Astrocyte (in vitro differentiated cells and primary cell): ENCODE data around the gene NLGN2. TPM values are rescaled to one million over a fixed set of nuclear protein-coding genes. Genes with fewer than 3 reads are reported as not detected.

ENCODE experiments used
- DNase-seq: peaks from one replicate; pipeline ENCODE4 v3.0.0-alpha.2; 2010; ENCODE audit warnings: low read depth
- FAIRE-seq: peaks from 2 replicates; lab custom pipeline; 2011; peaks lifted over from hg19 to GRCh38; lab: Jason Lieb, UNC
- H2AFZ ChIP-seq: 2 replicates; pipeline ENCODE4 v1.6.0; 2012; ENCODE audit warnings: low read depth, low read length, inconsistent platforms
- H3K27ac ChIP-seq: 2 replicates; pipeline ENCODE4 v1.5.1; 2011; ENCODE audit warnings: low read depth, low read length, inconsistent platforms
- H3K27me3 ChIP-seq: 2 replicates; pipeline ENCODE4 v1.6.0; 2011; ENCODE audit warnings: low read length, inconsistent platforms; ENCODE audit not compliant: insufficient read depth
- H3K36me3 ChIP-seq: 2 replicates; pipeline ENCODE4 v1.5.1; 2011; ENCODE audit warnings: low read length, inconsistent platforms; ENCODE audit not compliant: insufficient read depth
- H3K4me1 ChIP-seq: 2 replicates; pipeline ENCODE4 v1.5.1; 2011; ENCODE audit warnings: low read length, inconsistent platforms; ENCODE audit not compliant: insufficient read depth
- H3K4me2 ChIP-seq: 2 replicates; pipeline ENCODE4 v1.6.0; 2012; ENCODE audit warnings: low read length, inconsistent platforms
- H3K4me3 ChIP-seq: 2 replicates; pipeline ENCODE4 v1.5.1; 2011; ENCODE audit warnings: low read depth, mild to moderate bottlenecking, low read length, inconsistent platforms; ENCODE audit not compliant: insufficient read depth
- H3K79me2 ChIP-seq: 2 replicates; pipeline ENCODE4 v1.6.0; 2012; ENCODE audit warnings: mild to moderate bottlenecking, low read length, inconsistent platforms; ENCODE audit not compliant: insufficient read depth
- H3K9ac ChIP-seq: 2 replicates; pipeline ENCODE4 v1.6.0; 2012; ENCODE audit warnings: mild to moderate bottlenecking, low read length, inconsistent platforms
- H3K9me3 ChIP-seq: 2 replicates; pipeline ENCODE4 v1.5.1; 2012; ENCODE audit warnings: low read depth, mild to moderate bottlenecking, low read length, inconsistent platforms; ENCODE audit not compliant: insufficient read depth
- H4K20me1 ChIP-seq: 2 replicates; pipeline ENCODE4 v1.6.0; 2012; ENCODE audit warnings: low read length, inconsistent platforms; ENCODE audit not compliant: insufficient read depth
- H3K27ac Mint-ChIP-seq: one replicate; pipeline ENCODE4 v1.8.0; 2021; ENCODE audit warnings: mild to moderate bottlenecking, mixed read lengths; ENCODE audit not compliant: unreplicated experiment
- H3K27me3 Mint-ChIP-seq: one replicate; pipeline ENCODE4 v1.8.0; 2021; ENCODE audit warnings: low read depth, mixed read lengths; ENCODE audit not compliant: unreplicated experiment
- H3K36me3 Mint-ChIP-seq: one replicate; pipeline ENCODE4 v1.8.0; 2021; ENCODE audit warnings: low read depth, mixed read lengths; ENCODE audit not compliant: unreplicated experiment
- H3K4me1 Mint-ChIP-seq: one replicate; pipeline ENCODE4 v1.8.0; 2021; ENCODE audit warnings: low read depth, mixed read lengths; ENCODE audit not compliant: unreplicated experiment
- H3K4me3 Mint-ChIP-seq: one replicate; pipeline ENCODE4 v1.8.0; 2021; ENCODE audit warnings: mild to moderate bottlenecking, moderate library complexity, mixed read lengths; ENCODE audit not compliant: unreplicated experiment
- H3K9me3 Mint-ChIP-seq: one replicate; pipeline ENCODE4 v1.8.0; 2021; ENCODE audit warnings: mild to moderate bottlenecking, mixed read lengths; ENCODE audit not compliant: unreplicated experiment
- CTCF ChIP-seq: IDR thresholded peaks from 2 replicates; pipeline ENCODE4 v1.5.1; 2011; ENCODE audit warnings: low read depth, mild to moderate bottlenecking, inconsistent platforms, low read length, moderate library complexity; ENCODE audit not compliant: insufficient read depth
- EZH2 ChIP-seq: IDR thresholded peaks from 2 replicates; pipeline ENCODE4 v1.6.1; 2012; ENCODE audit warnings: mild to moderate bottlenecking, low read length, inconsistent platforms; ENCODE audit not compliant: insufficient read depth
- total RNA-seq: library from RNA; stranded (reverse); gene quantifications from 2 replicates; pipeline ENCODE4 v1.2.1, GENCODE V29; 2021

NLGN2 gene
- total RNA-seq, 1 donor from 2014 or later: 77.3 TPM

GRCh38 chr17:7407082-7407481 is 563 bp upstream of the NLGN2 start:
- no peak overlapping the region for H3K27ac ChIP-seq
- Mint-ChIP-seq H3K9me3 (no peaks in the 10 kb centered on the region), H3K36me3 (peaks cover 18% of the 10 kb centered on the region), H3K4me3 (peak overlapping the region; percentile 69), H3K27me3 (no peaks in the 10 kb centered on the region), H3K27ac (peak overlapping the region; percentile 66), H3K4me1 (peaks cover 11% of the 10 kb centered on the region)
- peak overlapping the region; percentile 46 for H3K4me2 ChIP-seq
- peaks cover 25% of the 10 kb centered on the region for H4K20me1 ChIP-seq
- peaks cover 13% of the 10 kb centered on the region for H3K4me1 ChIP-seq
- H3K27me3 ChIP-seq: no peaks in the 10 kb centered on the region
- H3K79me2 ChIP-seq: peaks cover 24% of the 10 kb centered on the region
- no peak overlapping the region for H3K9ac ChIP-seq
- no peak overlapping the region for H3K4me3 ChIP-seq
- H2AFZ ChIP-seq: no peak overlapping the region
- TF ChIP-seq EZH2 (no peak), CTCF (no peak)
- FAIRE-seq: no peak
- H3K9me3 ChIP-seq: no peaks in the 10 kb centered on the region
- peaks cover 3% of the 10 kb centered on the region for H3K36me3 ChIP-seq
- no peak for DNase-seq

- Mint-ChIP-seq H3K27ac (no peak overlapping the region), H3K4me3 (no peak overlapping the region), H3K4me1 (peaks cover 11% of the 10 kb centered on the region), H3K27me3 (no peaks in the 10 kb centered on the region), H3K36me3 (peaks cover 28% of the 10 kb centered on the region), H3K9me3 (no peaks in the 10 kb centered on the region)
- Histone ChIP-seq H4K20me1 (peaks cover 20% of the 10 kb centered on the region), H3K4me1 (peaks cover 10% of the 10 kb centered on the region), H2AFZ (no peak overlapping the region), H3K9ac (no peak overlapping the region), H3K9me3 (no peaks in the 10 kb centered on the region), H3K27me3 (no peaks in the 10 kb centered on the region), H3K4me2 (no peak overlapping the region), H3K4me3 (no peak overlapping the region), H3K79me2 (peaks cover 17% of the 10 kb centered on the region), H3K36me3 (peaks cover 3% of the 10 kb centered on the region), H3K27ac (no peak overlapping the region)
- FAIRE-seq (no peak), DNase-seq (no peak)
- no peak for TF ChIP-seq CTCF
- TF ChIP-seq EZH2: no peak
Observed at GRCh38 chr17:7408252-7408727, 645 bp downstream of the NLGN2 start.

DNA sequence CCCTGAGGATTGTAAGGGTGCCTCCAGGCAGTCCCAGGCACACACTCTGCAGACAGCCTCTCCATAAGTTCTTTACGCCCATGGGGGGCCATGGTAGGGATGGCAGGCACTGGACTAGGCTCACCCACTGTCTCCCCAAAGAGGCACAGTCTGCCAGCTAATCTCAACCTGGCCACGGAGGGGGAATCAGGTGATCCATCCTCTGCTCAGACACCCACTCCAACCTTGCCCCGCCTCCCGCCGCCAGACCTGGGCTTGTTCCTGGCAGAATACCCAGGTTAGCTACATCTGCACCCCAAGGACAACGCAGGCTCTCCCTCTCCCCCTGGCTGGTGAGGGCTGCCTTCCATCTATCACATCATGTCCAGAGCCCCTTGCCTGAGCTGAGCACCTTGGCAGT is 1.2 kb downstream of the NLGN2 start:
- Histone ChIP-seq H3K4me1 (peaks cover 14% of the 10 kb centered on the region), H4K20me1 (peaks cover 20% of the 10 kb centered on the region), H3K9me3 (no peaks in the 10 kb centered on the region), H3K36me3 (peaks cover 3% of the 10 kb centered on the region), H3K27me3 (no peaks in the 10 kb centered on the region), H2AFZ (no peak overlapping the region), H3K4me2 (no peak overlapping the region), H3K4me3 (no peak overlapping the region), H3K27ac (no peak overlapping the region), H3K9ac (no peak overlapping the region), H3K79me2 (peaks cover 16% of the 10 kb centered on the region)
- FAIRE-seq (no peak), DNase-seq (no peak)
- Mint-ChIP-seq H3K4me1 (peaks cover 11% of the 10 kb centered on the region), H3K36me3 (peaks cover 28% of the 10 kb centered on the region), H3K27me3 (no peaks in the 10 kb centered on the region), H3K4me3 (no peak overlapping the region), H3K9me3 (no peaks in the 10 kb centered on the region), H3K27ac (no peak overlapping the region)
- no peak for TF ChIP-seq EZH2
